H1 (cell line): Measurements from ENCODE around the gene PDZRN3. TPM values are rescaled to one million over a fixed set of nuclear protein-coding genes. Genes with fewer than 3 reads are reported as not detected.

Experiments
- CTCF ChIA-PET: fragments of 300-600 bp; sonication (Branson Sonifier 250); formaldehyde crosslinking; loops from one replicate; lab custom pipeline; 2021; ENCODE audit not compliant: partially characterized antibody; lab: Charles Lee
- POLR2A ChIA-PET: fragments of 300-600 bp; sonication (Branson Sonifier 250); formaldehyde crosslinking; loops from one replicate; lab custom pipeline; 2021; ENCODE audit warnings: inconsistent platforms; ENCODE audit not compliant: partially characterized antibody; lab: Charles Lee
- DNase-seq, 2 experiments: peaks; one replicate each; pipeline versions ENCODE4 v3.0.0 to v3.0.0-alpha.2; 2010 to 2022; ENCODE audit warnings: low spot score in 2 of 2, low read depth in 1 of 2, mixed read lengths in 1 of 2
- FAIRE-seq: peaks from 2 replicates; lab custom pipeline; 2011; peaks lifted over from hg19 to GRCh38; lab: Jason Lieb, UNC
- H2AFZ ChIP-seq: 2 replicates; pipeline ENCODE4 v1.8.1; 2012; ENCODE audit warnings: low read length, inconsistent platforms
- H2AK5ac ChIP-seq: 2 replicates; pipeline ENCODE4 v1.6.1; 2013; ENCODE audit warnings: low read depth, low read length
- H2BK120ac ChIP-seq: replicated peaks from 2 replicates; pipeline ENCODE3; 2013; ENCODE audit warnings: low read depth, low read length, inconsistent platforms
- H2BK12ac ChIP-seq: 2 replicates; pipeline ENCODE4 v1.6.1; 2013; ENCODE audit warnings: low read depth, low read length
- H2BK15ac ChIP-seq: 2 replicates; pipeline ENCODE4 v1.6.1; 2013; ENCODE audit warnings: low read length
- H2BK20ac ChIP-seq: 2 replicates; pipeline ENCODE4 v1.6.1; 2013; ENCODE audit warnings: low read length
- H2BK5ac ChIP-seq: 2 replicates; pipeline ENCODE4 v1.6.1; 2013; ENCODE audit warnings: low read depth, low read length
- H3K14ac ChIP-seq: 2 replicates; pipeline ENCODE4 v1.6.1; 2013; ENCODE audit warnings: inconsistent platforms; ENCODE audit not compliant: insufficient read length
- H3K18ac ChIP-seq: 2 replicates; pipeline ENCODE4 v1.6.1; 2013; ENCODE audit warnings: low read length; ENCODE audit errors: extremely low read depth
- H3K23ac ChIP-seq: 2 replicates; pipeline ENCODE4 v1.6.1; 2013; ENCODE audit warnings: inconsistent platforms; ENCODE audit not compliant: insufficient read length
- H3K23me2 ChIP-seq: 2 replicates; pipeline ENCODE4 v1.6.1; 2013; ENCODE audit warnings: low read depth, low read length
- H3K27ac ChIP-seq: 2 replicates; pipeline ENCODE4 v1.6.1; 2011; ENCODE audit warnings: low read depth, low read length, inconsistent platforms
- H3K27me3 ChIP-seq, 4 experiments: replicated peaks in 1 of 4; 1 replicate in 1 of 4; 2 replicates in 3 of 4; pipeline versions ENCODE4 v1.6.1 to v1.8.1; 2011 to 2013; ENCODE audit warnings: low read length in 3 of 4, mild to moderate bottlenecking in 3 of 4, inconsistent platforms in 2 of 4, mixed read lengths in 2 of 4, moderate library complexity in 1 of 4; ENCODE audit not compliant: control insufficient read depth in 3 of 4, insufficient read depth in 3 of 4; ENCODE audit errors: extremely low read depth in 1 of 4
- H3K36me3 ChIP-seq, 4 experiments: 2 replicates each; pipeline versions ENCODE4 v1.6.1 to v1.8.1; 2011 to 2013; ENCODE audit warnings: mild to moderate bottlenecking in 4 of 4, low read length in 3 of 4, moderate library complexity in 2 of 4, control low read depth in 1 of 4, inconsistent platforms in 1 of 4; ENCODE audit not compliant: insufficient read depth in 4 of 4, control insufficient read depth in 2 of 4
- H3K4ac ChIP-seq: replicated peaks from 2 replicates; pipeline ENCODE3; 2013; ENCODE audit warnings: low read length, low read depth, mixed read lengths, inconsistent platforms; ENCODE audit not compliant: insufficient read length
- H3K4me1 ChIP-seq, 4 experiments: replicated peaks in 1 of 4; 1 replicate in 1 of 4; 2 replicates in 3 of 4; pipeline versions ENCODE4 v1.6.1 to v1.8.1; 2011 to 2013; ENCODE audit warnings: low read length in 3 of 4, inconsistent platforms in 2 of 4, mixed read lengths in 1 of 4; ENCODE audit not compliant: insufficient read depth in 4 of 4, control insufficient read depth in 3 of 4
- H3K4me2 ChIP-seq, 2 experiments: 2 replicates each; pipeline versions ENCODE4 v1.6.1 to v1.8.1; 2011 to 2013; ENCODE audit warnings: low read depth in 2 of 2, low read length in 2 of 2, control low read depth in 1 of 2, inconsistent platforms in 1 of 2, mild to moderate bottlenecking in 1 of 2; ENCODE audit not compliant: insufficient read depth in 1 of 2
- H3K4me3 ChIP-seq, 4 experiments: fragments of 200-600, 300-600 bp in 1 of 4; sonication (generic), shearing (Covaris generic), sonication (Bioruptor Twin) in 1 of 4; 2 replicates each; pipeline versions ENCODE4 v1.5.1 to v1.8.1; 2011 to 2016; ENCODE audit warnings: low read length in 4 of 4, low read depth in 3 of 4, control low read depth in 2 of 4, inconsistent platforms in 2 of 4, mild to moderate bottlenecking in 2 of 4, mixed read lengths in 1 of 4, moderate library complexity in 1 of 4; ENCODE audit not compliant: insufficient read depth in 2 of 4; ENCODE audit errors: extremely low read depth in 1 of 4
- H3K56ac ChIP-seq: replicated peaks from 2 replicates; pipeline ENCODE3; 2013; ENCODE audit warnings: low read depth, mild to moderate bottlenecking, mixed read lengths, low read length, inconsistent platforms; ENCODE audit not compliant: insufficient read length
- H3K79me1 ChIP-seq: 2 replicates; pipeline ENCODE4 v1.6.1; 2013; ENCODE audit warnings: low read depth, low read length, control low read depth
- H3K79me2 ChIP-seq, 2 experiments: 2 replicates each; pipeline versions ENCODE4 v1.6.1 to v1.8.1; 2012 to 2013; ENCODE audit warnings: low read length in 2 of 2, mild to moderate bottlenecking in 2 of 2, inconsistent platforms in 1 of 2; ENCODE audit not compliant: insufficient read depth in 2 of 2, control insufficient read depth in 1 of 2
- H3K9ac ChIP-seq, 4 experiments: replicated peaks in 1 of 4; 1 replicate in 1 of 4; 2 replicates in 3 of 4; pipeline versions ENCODE4 v1.6.1 to v1.8.1; 2011 to 2013; ENCODE audit warnings: low read depth in 3 of 4, low read length in 3 of 4, control low read depth in 2 of 4, mild to moderate bottlenecking in 2 of 4, moderate library complexity in 2 of 4, inconsistent platforms in 1 of 4; ENCODE audit errors: extremely low read depth in 1 of 4
- H3K9me3 ChIP-seq, 2 experiments: 2 replicates each; pipeline versions ENCODE4 v1.6.1 to v1.8.1; 2012 to 2013; ENCODE audit warnings: mild to moderate bottlenecking in 2 of 2, moderate library complexity in 2 of 2, control low read depth in 1 of 2, inconsistent platforms in 1 of 2, low read depth in 1 of 2, low read length in 1 of 2, mixed read lengths in 1 of 2; ENCODE audit not compliant: insufficient read depth in 2 of 2
- H4K20me1 ChIP-seq, 2 experiments: replicated peaks in 1 of 2; 2 replicates each; pipeline versions ENCODE3 to v1.8.1; 2011 to 2013; ENCODE audit warnings: inconsistent platforms in 2 of 2, low read length in 2 of 2, mild to moderate bottlenecking in 1 of 2; ENCODE audit not compliant: insufficient read depth in 2 of 2, control insufficient read depth in 1 of 2
- H4K5ac ChIP-seq: 2 replicates; pipeline ENCODE4 v1.6.1; 2013; ENCODE audit warnings: low read length, low read depth, mixed read lengths, inconsistent platforms; ENCODE audit not compliant: insufficient read length
- H4K8ac ChIP-seq: 2 replicates; pipeline ENCODE4 v1.8.0; 2013; ENCODE audit warnings: mild to moderate bottlenecking, moderate library complexity, low read length, inconsistent platforms; ENCODE audit not compliant: insufficient read depth; ENCODE audit errors: extremely low read depth
- H4K91ac ChIP-seq: replicated peaks from 2 replicates; pipeline ENCODE3; 2013; ENCODE audit warnings: low read length, mixed read lengths, inconsistent platforms; ENCODE audit not compliant: insufficient read length
- JUND ChIP-seq: IDR thresholded peaks from 2 replicates; pipeline ENCODE4 v1.6.1; 2011; ENCODE audit warnings: mild to moderate bottlenecking, improper control_type of control experiment, low read length
- PHF8 ChIP-seq: fragments of 200-600 bp; sonication (generic); conservative IDR thresholded peaks from 2 replicates; pipeline ENCODE4 v1.7.1; 2012; ENCODE audit warnings: low read depth, mild to moderate bottlenecking, inconsistent platforms, low read length, moderate library complexity
- POLR2AphosphoS5 ChIP-seq: IDR thresholded peaks from 2 replicates; pipeline ENCODE4 v1.6.1; 2011; ENCODE audit warnings: low read depth, low read length
- POU5F1 ChIP-seq: IDR thresholded peaks from 2 replicates; pipeline ENCODE4 v1.6.1; 2011; ENCODE audit warnings: low read depth, mild to moderate bottlenecking, low read length, moderate library complexity
- RBBP5 ChIP-seq: IDR thresholded peaks from 2 replicates; pipeline ENCODE4 v1.7.1; 2012; ENCODE audit warnings: low read depth, mild to moderate bottlenecking, inconsistent platforms, low read length, moderate library complexity, borderline replicate concordance
- RNF2 ChIP-seq: fragments of 200-900, 300-1000 bp; sonication (generic); IDR thresholded peaks from 2 replicates; pipeline ENCODE4 v1.7.1; 2016; ENCODE audit warnings: borderline replicate concordance, low read depth, mild to moderate bottlenecking, antibody characterized with exemption, low read length; ENCODE audit not compliant: poor library complexity, severe bottlenecking; ENCODE audit errors: missing control alignments
- SAP30 ChIP-seq: fragments of 300-600 bp; sonication (generic); IDR thresholded peaks from 2 replicates; pipeline ENCODE4 v1.7.1; 2012; ENCODE audit warnings: low read length, moderate library complexity, mild to moderate bottlenecking, inconsistent platforms; ENCODE audit not compliant: insufficient read depth, insufficient replicate concordance
- SIX5 ChIP-seq: IDR thresholded peaks from 2 replicates; pipeline ENCODE4 v1.6.1; 2011; ENCODE audit warnings: mild to moderate bottlenecking, low read depth, low read length
- SRF ChIP-seq: IDR thresholded peaks from 2 replicates; pipeline ENCODE4 v1.6.1; 2011; ENCODE audit warnings: mild to moderate bottlenecking, low read depth, low read length, moderate library complexity
- TAF7 ChIP-seq: optimal IDR thresholded peaks from 2 replicates; pipeline ENCODE3; 2011; ENCODE audit warnings: low read depth, mild to moderate bottlenecking, inconsistent platforms, low read length, moderate library complexity, borderline replicate concordance
- TBP ChIP-seq: IDR thresholded peaks from 2 replicates; pipeline ENCODE4 v1.6.1; 2011; ENCODE audit warnings: low read depth, low read length, improper control_type of control experiment
- USF2 ChIP-seq: IDR thresholded peaks from 2 replicates; pipeline ENCODE4 v1.6.1; 2011; ENCODE audit warnings: low read length, improper control_type of control experiment
- ZNF274 ChIP-seq: IDR thresholded peaks from 2 replicates; pipeline ENCODE4 v1.7.0; 2012; ENCODE audit warnings: low read length, borderline replicate concordance; ENCODE audit errors: extremely low read depth
- WGBS, 2 experiments: shearing (Covaris generic) in 1 of 2; methylation state at CpG; one replicate each; pipeline versions ENCODE4 v1.1.6 to v1.1.7; 2013 to 2015; ENCODE audit warnings: low lambda C conversion rate in 2 of 2, mixed read lengths in 2 of 2, inconsistent platforms in 1 of 2, low coverage in 1 of 2, missing lambda C conversion rate in 1 of 2; ENCODE audit not compliant: insufficient replicate concordance in 2 of 2, insufficient coverage in 1 of 2, insufficient read length in 1 of 2; ENCODE audit errors: extremely low coverage in 1 of 2, missing lambda C conversion rate in 1 of 2; 5-methylcytosine and 5-hydroxymethylcytosine counted together
- polyA plus RNA-seq, 7 experiments: library from polyadenylated mRNA; depleted of rRNA in 3 of 7; stranded (reverse) in 5 of 7; unstranded in 2 of 7; fragments of >200 nt in 5 of 7; fragments of 200-250 nt in 2 of 7; gene quantifications; 1 replicate in 5 of 7; 2 replicates in 1 of 7; 4 replicates in 1 of 7; pipeline versions ENCODE4 v1.2.1 to v1.2.3, GENCODE V29; 2011 to 2013; ENCODE audit warnings: missing spikeins in 2 of 7, mixed read lengths in 2 of 7
- total RNA-seq: library from RNA; stranded (reverse); fragmentation: NEBNext Ultra II Directional; extraction: Animal tissue kit (Norgen Biotek cat#: 25700); gene quantifications from 2 replicates; pipeline ENCODE4 v1.2.1, GENCODE V29; 2021

Gene PDZRN3
- total and polyA plus RNA-seq, 2 of the 8 experiments (the other 6 are each of a cell fraction or from before 2014, with no cell fraction given): 4.2 to 20.5 TPM

GRCh38 chr3:73559749-73560148, 65.0 kb downstream of the PDZRN3 start:
- Histone ChIP-seq H3K56ac (no peak overlapping the region), H3K9ac (no peak overlapping the region), H3K4me2 (no peak overlapping the region), H3K4ac (no peak overlapping the region), H3K18ac (no peak overlapping the region), H3K27me3 (peaks cover 0 to 33% (median 23%) of the 10 kb centered on the region in 4 experiments; a peak in 6 of 7 replicates), H2BK120ac (no peak overlapping the region), H4K5ac (no peak overlapping the region), H3K27ac (no peak overlapping the region), H3K79me2 (no peaks in the 10 kb centered on the region), H4K91ac (no peak overlapping the region), H2AK5ac (no peak overlapping the region), H2AFZ (no peak overlapping the region), H3K79me1 (peaks cover 2% of the 10 kb centered on the region), H2BK20ac (no peak overlapping the region), H3K23ac (no peak overlapping the region), H2BK15ac (no peak overlapping the region), H3K23me2 (no peaks in the 10 kb centered on the region), H3K14ac (no peak overlapping the region), H3K4me3 (no peak overlapping the region), H3K36me3 (no peaks in the 10 kb centered on the region)
- 82% methylated on average over 2 of the region's 2 CpGs; no CpG with 5 or more reads in 1 of the 2 experiments for WGBS, 2 experiments
- POLR2A ChIA-PET: no interaction called here
- no peak for DNase-seq
- TF ChIP-seq SIX5 (no peak), SRF (no peak), SAP30 (no peak), POLR2AphosphoS5 (no peak), TAF7 (no peak), JUND (no peak), USF2 (no peak), PHF8 (no peak), POU5F1 (no peak), ZNF274 (no peak), TBP (no peak), RNF2 (no peak), RBBP5 (no peak)
- TF ChIP-seq, all 59 proteins: peak for 0
- Histone ChIP-seq H3K4me1 (peaks cover 0 to 12% (median 5%) of the 10 kb centered on the region in 4 experiments; a peak in 5 of 7 replicates), H4K20me1 (peaks cover 8 to 15% of the 10 kb centered on the region in 2 experiments), H3K9me3 (no peaks in the 10 kb centered on the region), H4K8ac (no peak overlapping the region), H2BK12ac (no peak overlapping the region), H2BK5ac (no peak overlapping the region)
- CTCF ChIA-PET: no interaction called here
- FAIRE-seq: no peak
